Sigmoid colon (tissue), 4 donors: ENCODE results near the gene DNM2.

Experiments
- CTCF ChIP-seq, 4 experiments: fragments of 450-650 bp in 3 of 4; fragments of 200-600 bp in 1 of 4; IDR thresholded peaks; one replicate each; pipeline ENCODE4 v1.5.1; 2016 to 2019; ENCODE audit warnings: antibody characterized with exemption in 4 of 4, mild to moderate bottlenecking in 3 of 4, moderate library complexity in 2 of 4
- POLR2AphosphoS5 ChIP-seq, 4 donors: sonication (generic); formaldehyde crosslinking; IDR thresholded peaks; one replicate each; pipeline ENCODE4 v1.6.1; 2017; ENCODE audit warnings: antibody characterized with exemption in 4 of 4

GRCh38 chr19:10758978-10759377 lies 41.1 kb downstream of the DNM2 start:
- TF ChIP-seq CTCF (IDR thresholded peaks at IDR 0.05) (no peak), POLR2AphosphoS5 (IDR thresholded peaks at IDR 0.05) (no peak)
